Stimulated activated CD4-positive, alpha-beta T cell treated with anti-CD3 and anti-CD28 coated beads, Interleukin-12 subunit alpha, Interleukin-12 subunit beta, amount 100 ng/mL, for 48 hours (primary cell): ENCODE data around the gene LRRC58.
"Not testable (repeated sequence)": the region's sequence is repeated elsewhere in the genome, so short reads cannot be mapped to it uniquely, and the experiment has no call there.

Experiments used
- DNase-seq, 3 donors: peaks; one replicate each; pipeline ENCODE4 v3.0.0-alpha.2; 2020; ENCODE audit warnings: low read depth in 2 of 3, low spot score in 1 of 3

LRRC58 gene

DNA sequence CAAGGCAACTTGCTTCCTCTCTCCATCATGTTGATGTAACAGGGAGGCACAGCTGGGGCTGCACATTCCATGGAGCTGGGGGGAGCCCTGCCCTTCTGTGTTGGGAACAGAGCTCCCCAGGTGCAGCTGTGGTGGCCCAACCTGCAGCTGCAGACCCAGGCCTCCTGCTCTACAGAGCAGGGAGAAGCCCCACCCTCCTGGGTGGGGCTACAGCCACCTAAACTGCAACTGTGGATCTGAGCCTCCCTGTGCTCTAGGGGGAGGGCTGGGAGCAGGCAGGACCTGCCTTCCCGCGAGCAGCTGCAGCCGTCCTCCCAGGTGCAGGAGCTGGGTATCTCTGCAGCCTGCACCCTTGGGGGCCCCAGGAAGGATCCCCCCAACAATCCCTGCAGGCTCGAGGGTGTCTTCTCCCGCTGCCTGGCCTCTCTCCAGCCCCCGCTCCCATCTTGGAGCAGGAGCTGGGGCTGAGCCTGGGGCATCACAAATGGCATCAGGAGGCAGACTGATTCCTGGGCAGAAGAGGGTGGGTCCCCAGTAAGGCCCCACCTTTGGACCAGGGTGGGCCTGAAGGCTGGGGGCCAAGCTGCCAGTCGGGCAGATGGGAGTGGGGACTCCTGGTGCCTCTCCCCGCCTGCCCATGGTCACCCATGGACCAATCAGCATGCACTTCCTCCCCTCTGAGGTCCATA is 7.4 kb downstream of the LRRC58 start:
- DNase-seq, result no peak

DNA sequence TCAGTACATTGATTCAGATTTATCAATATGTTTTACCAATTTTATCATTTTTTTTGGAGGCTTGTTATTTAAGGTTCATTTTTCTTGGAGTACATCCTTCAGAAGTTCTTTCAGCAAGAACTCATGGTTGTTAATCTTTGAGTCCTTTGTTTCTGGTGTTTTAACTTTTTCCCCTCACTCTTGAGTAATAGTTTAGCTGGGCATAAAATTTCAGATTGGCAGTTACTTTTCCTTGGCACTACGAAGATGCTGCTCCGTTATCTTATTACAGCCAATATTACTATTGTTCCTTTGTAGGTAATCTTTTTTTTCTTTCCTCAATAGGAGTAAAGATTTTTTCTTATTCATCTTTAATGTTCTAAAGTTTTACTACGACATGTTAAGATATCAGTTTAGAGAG is 9.8 kb downstream of the LRRC58 start:
- no peak for DNase-seq

DNA sequence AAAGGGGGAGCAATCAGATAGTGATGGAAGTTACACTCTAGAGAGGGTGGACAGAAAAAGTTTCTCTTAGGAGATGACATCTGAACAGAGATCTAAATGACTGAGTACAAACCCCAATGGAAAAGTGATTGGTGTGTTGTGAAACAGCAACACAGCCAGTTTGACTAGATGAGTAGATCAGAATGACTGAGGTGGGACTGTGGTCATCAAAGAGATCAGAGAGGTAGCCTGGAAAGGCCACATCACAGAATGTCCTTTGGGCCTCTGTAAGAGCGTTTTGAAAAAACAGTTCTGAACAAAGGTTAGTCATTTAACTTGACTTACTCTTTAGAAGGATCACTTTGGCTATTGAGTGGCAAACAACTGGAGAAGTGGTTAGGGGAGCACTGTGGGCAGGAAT is 10.6 kb downstream of the LRRC58 start:
- peak in 1 of 3 donors; percentile 17 for DNase-seq

DNA sequence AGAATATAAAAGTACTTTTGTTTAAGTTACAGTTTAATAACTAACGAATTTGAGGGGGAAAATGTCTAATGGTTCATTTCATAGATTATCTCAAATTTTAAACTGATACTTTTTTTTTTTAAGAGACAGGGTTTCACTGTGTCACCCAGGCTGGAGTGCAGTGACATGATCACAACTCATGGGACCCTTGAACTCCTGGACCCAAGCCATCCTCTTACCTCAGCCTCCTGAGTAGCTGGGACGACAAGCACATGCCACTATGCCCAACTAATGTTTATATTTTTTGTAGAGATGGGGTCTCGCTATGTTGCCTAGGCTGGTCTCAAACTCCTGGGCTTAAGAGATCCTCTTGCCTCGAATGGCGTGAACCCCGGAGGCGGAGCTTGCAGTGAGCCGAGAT is 16.5 kb downstream of the LRRC58 start:
- DNase-seq, result no peak

DNA sequence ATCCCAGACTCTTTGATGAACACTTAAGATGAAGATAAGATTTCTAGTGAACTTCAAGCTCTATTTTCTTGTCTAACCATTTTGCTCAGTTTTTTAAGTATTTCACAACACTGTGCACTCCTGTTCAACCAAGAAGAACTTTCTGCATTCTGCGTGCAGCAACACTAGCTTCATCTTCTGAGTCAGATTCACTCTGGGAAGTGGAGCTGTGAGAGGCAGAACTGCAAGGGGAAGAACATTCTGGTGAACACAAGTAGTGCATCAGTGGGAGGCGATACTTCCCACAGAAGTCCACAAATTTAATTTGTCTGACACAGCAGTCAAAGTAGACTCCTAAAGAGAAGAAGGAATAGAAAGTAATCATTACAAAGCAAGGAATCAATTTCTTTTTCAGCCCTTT is 18.1 kb downstream of the LRRC58 start:
- DNase-seq, result no peak

DNA sequence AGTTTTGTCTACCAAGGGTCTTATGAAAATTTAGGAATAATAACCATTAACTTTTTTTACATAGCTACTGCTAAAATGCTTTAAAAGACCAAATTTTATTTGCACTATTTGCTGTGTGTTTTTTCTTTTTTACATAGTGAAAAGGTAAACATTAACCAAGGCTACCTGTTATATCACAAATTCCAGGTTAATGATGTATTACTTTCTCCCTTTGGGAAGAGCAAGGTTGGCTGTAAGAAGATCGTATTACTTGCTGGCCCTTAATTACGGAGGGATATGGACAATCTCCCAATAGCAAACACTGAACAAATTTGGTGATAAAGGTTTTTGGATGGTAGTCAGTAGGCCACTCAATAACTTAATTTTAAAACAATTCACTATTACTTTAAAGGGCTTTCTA is 22.4 kb downstream of the LRRC58 start:
- no peak for DNase-seq

DNA sequence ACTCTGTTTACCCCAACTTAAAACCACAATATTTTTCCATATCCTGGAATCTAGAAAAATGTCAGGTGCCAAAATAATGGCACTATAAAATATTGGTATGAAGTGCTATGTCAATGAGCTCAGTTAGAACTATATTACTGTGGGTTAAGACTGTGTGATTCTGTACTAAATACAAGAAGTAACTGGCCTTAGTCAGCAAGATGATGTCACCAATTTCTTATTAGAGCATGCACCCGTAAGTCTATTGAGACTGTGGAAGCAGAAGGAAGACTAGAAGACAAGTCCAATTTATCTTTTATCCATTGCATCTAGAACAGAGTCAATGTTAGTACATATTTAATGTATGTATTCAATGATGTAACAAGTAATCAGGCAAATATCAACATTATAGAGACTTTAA is 25.0 kb downstream of the LRRC58 start:
- DNase-seq, result no peak

DNA sequence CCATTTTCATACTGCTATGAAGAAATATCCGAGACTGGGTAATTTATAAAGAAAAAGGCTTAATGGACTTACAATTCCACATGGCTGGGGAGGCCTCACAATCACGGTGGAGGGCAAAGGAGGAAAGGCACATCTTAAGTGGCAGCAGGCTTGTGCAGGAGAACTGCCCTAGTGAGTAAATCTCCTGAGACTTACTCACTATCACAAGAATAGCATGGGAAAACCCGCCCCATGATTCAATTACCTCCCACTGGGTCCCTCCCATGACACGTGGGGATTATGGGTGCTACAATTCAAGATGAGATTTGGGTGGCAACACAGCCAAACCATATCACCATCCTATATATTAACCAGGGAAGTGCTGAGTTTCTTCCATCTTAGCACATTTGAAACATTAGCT is 25.4 kb downstream of the LRRC58 start:
- not testable (repeated sequence) for DNase-seq

DNA sequence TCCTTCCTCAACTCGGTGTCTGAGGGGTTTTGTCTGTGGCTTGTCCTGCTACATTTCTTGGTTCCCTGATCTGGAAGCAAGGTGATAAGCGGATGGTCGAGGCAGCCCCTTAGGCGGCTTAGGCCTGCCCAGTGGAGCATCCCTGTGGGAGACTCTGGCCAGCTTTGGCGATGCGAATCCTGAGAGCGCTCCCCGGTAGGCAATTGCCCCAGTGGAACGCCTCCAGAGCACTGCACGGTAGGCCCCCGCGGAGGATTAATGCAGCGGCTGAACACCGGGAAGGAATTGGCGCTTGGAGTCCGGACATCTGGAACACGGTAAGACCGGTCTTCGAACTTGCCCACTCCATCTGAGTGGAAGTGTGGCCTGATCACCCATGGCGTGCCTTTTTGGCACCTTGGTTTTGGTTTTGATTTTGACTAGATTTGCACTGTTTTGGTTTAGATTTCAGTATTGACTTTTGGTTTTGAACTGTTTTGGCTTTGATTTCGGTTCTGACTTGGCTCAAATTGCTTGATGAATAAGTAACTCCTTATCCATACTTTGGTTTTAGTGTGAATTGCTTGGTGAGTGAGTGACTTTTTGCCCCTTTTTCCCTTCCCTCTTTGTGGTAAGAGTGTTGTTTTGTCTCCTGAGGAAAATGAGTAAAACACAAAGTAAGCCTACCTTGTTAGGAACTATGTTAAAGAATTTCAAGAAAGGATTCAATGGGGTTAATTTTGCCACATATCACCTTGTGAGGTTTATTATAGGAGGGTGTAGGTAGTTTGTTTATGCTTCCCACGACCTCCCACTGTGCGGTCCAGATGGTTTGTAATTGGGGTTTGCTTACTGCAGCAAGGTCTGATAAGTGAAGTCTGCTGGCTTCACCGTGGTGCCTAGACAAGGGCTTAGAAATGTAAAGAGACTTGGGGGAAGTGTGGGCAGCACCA is 37.0 kb downstream of the LRRC58 start:
- DNase-seq, result no peak

DNA sequence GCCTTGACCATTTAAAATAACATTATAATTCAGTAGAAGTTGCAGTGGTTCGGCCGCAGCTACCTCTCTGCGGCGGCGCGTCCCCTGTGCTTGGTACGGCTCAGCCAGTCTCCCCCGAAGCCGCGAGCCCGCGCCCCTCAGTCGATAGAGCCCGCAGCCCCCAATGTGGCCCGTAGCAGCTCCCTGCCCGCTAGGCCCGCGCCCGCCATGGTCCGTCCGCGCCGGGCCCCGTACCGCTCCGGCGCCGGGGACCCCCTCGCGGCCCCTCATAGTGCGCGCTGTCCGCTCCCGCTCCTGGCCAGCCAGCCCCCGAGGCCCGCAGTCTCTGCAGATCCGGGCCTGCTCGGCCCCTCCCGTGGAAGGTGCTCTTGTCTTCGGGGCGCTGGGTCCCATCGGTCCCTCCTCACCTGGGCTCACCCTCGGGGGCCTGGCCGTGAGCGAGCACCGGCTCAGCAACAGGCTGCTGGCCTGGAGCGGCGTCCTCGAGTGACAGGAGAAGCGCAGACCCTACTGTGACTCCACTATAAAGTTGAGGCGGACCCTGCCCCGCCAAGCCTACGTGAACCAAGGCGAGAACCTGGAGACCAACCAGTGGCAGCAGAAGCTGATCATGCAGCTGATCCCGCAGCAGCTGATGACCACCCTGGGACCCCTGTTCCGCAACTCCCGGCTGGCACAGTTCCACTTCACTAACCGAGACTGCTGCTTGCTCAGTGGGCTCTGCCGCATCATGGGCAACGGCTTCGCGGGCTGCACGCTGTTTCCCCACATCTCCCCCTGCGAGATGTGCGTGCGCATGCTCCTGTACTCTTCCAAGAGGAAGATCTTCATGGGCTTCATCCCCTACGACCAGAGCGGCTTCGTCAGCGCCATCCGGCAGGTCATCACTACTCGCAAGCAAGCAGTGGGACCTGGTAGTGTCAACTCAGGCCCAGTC is 42.4 kb downstream of the LRRC58 start:
- DNase-seq, result no peak

DNA sequence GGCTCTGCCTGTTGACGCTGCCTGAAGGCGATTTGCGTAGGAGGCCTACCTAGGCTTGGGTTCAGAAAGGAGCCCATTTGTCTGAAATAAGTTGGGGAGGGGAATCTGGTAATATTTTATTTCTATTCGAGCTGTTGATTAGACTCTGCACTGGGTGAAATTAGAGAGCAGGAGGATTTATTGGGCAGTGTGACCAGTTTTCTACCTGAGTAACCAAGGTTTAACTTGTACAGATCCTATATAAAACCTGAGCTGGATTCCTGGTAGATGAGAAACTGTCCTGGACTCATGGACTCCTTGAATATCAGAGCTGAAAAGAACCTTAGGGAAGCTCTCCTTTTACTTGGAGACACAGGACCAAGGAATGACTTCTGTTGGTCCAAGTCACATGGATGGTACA is 44.5 kb downstream of the LRRC58 start:
- no peak for DNase-seq

DNA sequence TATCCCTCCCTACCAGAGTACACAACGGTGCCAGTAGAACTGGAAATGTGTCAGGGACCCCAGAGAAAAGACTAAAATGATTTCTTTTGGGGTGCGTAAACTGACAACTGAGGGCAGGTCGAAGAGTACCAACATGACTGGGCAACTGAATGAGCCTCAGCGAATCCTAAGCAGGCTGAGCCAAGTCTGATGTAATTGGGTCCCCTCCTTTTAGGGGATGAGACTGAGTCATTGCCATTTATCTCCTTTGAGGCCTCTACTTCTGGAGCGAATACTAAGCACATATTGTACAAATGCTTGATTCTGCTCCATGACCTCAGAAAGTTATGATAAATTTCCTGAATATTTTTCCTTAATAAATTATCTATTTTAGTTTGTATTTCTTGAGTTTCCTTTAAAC is 46.8 kb downstream of the LRRC58 start:
- no peak for DNase-seq

DNA sequence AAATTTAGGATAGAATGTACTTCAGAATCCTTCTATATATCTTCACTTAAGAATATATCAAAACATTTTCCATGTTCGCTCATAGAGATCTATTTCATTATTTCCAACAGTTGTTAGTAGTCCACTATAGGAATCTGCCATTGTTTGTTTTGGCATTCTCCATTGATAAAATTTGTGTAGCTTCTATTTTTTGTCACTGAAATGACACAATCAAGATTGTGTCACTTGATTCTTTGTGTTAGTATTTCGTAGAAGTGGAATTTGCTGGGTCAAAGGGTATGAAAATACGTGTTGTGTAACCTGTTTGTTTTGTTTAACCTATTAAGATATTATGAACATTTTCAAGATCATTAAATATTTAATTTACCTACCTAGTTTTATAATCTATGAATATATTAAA is 48.2 kb downstream of the LRRC58 start:
- no peak for DNase-seq

DNA sequence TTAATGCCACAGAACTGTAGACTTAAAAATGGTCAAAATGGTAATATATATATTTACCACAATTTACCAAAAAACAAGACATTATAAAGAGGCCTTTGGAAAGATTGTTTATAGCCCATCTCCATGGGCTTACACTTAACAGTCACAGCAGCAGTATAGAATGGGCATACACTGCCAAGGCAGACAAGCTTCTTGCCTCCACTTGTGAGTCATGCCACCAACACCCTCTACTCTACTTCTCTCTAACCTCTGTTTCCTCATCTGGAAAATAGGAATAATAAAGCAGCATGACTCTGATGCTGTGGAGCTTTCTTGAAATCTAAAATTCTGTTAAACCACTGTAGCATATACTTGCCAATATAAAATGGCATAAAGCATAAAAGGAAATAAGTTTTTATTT is 49.8 kb downstream of the LRRC58 start:
- no peak for DNase-seq

DNA sequence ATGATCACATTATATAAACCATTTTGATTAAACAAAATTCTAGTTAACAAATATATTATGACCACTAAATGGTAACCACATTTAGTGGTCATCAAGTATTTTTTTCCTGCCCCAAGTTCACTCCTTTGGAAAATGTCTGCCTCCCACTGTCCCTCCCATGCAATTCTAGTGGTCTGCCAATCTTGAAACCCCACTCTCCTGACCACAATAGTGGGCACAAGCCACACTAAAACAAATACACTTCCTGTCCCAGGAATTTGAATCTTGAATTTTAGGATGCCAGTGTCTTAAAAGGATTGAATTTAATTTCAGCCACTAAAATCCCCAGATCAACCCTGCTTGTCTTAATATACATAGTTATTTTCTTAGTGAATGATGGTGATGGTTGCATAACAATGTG is 50.2 kb downstream of the LRRC58 start:
- no peak for DNase-seq

DNA sequence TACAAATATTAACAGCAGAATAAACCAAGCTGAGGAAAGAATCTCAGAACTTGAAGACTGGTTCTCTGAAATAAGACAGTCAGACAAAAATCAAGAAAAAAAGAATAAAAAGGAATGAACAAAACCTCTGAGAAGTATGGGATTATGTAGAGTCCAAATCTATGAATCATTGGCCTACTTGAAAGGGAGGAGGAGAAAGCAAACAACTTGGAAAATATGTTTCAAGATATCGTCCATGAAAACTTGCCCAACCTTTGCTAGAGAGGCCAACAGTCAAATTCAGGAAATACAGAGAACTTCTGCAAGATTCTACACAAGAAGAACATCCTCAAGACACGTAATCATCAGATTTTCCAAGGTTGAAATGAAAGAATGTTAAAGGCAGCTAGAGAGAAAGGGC is 57.6 kb downstream of the LRRC58 start:
- DNase-seq, result not testable (repeated sequence)

DNA sequence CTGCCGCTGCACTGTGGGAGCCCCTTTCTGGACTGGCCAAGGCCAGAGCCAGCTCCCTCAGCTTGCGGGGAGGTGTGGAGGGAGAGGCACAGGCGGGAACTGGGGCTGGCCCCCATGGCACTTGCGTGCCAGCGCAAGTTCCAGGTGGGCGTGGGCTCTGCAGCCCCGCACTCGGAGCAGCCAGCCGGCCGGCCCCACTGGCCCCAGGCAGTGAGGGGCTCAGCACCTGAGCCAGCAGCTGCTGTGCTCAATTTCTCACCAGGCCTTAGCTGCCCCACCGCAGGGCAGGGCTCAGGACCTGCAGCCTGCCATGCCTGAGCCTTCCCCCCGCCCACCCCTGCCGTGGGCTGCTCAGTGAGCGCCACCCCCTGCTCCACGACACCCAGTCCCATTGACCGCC is 59.5 kb downstream of the LRRC58 start:
- DNase-seq, result no peak

DNA sequence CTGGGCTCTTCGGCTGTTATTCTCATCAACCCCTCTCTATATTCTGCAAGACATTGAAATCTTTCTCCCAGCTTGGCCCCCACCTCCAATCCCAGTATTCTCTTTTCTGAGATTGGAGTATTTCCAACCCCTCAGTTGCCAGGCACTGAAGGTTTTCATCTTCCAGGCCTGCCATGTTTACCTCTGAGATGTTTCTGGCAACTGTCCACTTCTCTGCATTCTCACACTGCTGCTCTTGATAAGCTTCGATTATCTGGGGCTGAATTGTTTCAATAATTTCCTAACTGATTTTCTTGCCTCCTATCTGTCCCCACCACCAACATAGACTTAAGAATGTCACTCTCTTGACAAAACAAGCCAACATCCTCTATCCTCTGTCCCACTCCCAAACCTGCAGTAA is 62.7 kb downstream of the LRRC58 start:
- no peak for DNase-seq

DNA sequence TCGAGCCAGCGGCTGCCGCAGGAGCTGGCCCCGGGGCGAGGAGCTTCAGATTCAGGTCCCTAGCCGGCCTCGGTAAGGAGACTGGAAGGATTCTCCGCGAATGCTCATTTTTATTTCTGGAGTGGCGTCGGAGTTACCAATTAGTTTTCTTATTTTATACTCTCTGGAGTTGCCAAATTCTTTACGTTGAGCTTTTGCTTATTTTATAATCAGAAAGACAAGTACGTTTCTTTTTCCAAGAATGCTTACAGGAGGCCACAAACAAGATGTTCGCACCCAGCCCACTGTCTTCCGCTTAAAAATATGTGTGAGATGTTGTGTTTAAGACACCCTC is 63.7 kb downstream of the LRRC58 start:
- DNase-seq, result no peak

DNA sequence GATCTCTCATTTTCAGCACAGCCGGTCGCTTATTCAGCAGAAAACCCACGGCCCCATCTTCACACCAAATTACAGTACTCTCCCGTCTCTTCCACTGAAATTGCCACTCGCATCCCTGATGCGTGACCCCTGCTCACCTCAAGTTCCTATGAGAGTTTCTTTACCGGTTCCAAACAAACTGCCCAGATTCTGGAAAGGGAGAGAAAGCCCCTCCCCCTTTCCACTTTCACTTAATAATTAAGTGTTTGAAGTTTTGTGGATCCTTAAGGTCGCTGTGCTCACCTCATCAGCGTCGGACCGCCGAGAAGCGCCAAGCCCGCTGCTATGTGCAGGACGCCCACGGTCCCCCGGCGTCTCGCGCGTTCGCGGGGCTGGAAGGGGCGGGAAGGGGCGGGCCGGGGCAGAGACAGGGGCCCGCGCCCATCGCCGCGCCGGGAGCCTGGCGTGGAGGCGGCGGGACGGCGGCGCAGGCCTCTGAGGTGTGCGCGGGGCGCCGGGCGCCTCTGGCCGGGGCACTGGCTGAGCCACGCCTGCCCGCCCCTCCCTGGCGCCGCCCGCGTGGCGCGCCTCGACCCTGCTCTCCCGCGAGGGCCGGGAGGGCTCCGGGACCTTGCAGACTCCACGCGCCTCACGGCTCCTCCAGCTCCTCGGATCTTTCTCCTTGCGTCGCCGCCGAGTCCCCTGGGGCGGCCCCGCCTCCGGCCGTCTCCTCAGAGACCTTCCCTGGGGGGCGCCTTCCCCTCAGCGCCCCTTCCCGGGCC is 64.2 kb downstream of the LRRC58 start, which contains the start of gene GPR156:
TSS of gene GPR156 (minus strand) at position 476 of the 761 bp plus-strand sequence. CDS start 41,124 bp downstream, outside the sequence.
- DNase-seq, result no peak

DNA sequence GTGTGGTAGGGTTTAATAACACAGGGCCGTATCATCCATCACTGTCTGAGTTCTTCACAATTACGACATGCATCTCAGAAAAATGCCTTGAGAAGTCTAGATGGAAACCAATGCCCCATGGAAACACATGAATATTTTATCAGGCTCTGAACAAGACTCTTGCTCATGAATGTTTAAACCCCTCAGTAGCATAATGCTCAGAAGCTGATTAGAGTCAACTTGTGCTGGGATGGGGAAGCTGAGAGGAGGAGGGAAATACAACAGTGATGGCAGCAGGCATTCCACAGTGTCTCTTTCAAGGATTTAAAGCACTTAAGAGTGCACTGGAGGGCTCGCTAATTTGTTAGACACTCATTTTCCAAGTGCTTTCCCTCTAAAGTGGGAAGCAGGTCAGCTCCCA is 67.9 kb downstream of the LRRC58 start:
- no peak for DNase-seq
